Hepatocyte (in vitro differentiated cells): Measurements from ENCODE around the gene MT1F.

ENCODE experiments used
- EZH2 ChIP-seq: fragments of 200-600 bp; sonication (generic); IDR thresholded peaks from 2 replicates; pipeline ENCODE4 v1.6.1; 2016; ENCODE audit warnings: antibody characterized with exemption, mild to moderate bottlenecking, borderline replicate concordance
- EZH2phosphoT487 ChIP-seq: fragments of 200-600 bp; sonication (generic); IDR thresholded peaks from one replicate; pipeline ENCODE4 v1.6.1; 2018; ENCODE audit warnings: antibody characterized with exemption, mild to moderate bottlenecking, low read depth, moderate library complexity; ENCODE audit not compliant: unreplicated experiment, severe bottlenecking
- TF ChIP-seq, protein P1 (sequence below): fragments of 200-600 bp; sonication (generic); IDR thresholded peaks from 2 replicates; pipeline ENCODE4 v1.5.1; 2016; ENCODE audit warnings: antibody characterized with exemption, mild to moderate bottlenecking; ENCODE audit not compliant: poor library complexity

DNA sequence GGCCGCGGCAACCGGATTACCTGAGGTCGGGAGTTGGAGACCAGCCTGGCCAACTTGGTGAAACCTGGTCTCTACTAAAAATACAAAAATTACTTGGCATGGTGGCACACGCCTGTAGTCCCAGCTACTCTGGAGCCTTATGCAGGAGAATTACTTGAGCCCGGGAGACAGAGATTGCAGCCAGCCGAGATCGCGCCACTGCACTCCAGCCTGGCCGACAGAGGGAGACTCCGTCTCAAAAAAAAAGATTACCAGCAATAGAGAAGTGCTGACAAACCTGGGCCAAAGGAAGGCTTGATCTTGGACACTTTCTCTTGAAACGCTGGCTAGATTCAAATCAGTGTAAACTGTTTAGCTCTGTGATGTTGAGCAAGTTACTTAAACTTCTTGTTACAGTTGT is 16.2 kb downstream of the MT1F start:
- TF ChIP-seq, protein P1, sequence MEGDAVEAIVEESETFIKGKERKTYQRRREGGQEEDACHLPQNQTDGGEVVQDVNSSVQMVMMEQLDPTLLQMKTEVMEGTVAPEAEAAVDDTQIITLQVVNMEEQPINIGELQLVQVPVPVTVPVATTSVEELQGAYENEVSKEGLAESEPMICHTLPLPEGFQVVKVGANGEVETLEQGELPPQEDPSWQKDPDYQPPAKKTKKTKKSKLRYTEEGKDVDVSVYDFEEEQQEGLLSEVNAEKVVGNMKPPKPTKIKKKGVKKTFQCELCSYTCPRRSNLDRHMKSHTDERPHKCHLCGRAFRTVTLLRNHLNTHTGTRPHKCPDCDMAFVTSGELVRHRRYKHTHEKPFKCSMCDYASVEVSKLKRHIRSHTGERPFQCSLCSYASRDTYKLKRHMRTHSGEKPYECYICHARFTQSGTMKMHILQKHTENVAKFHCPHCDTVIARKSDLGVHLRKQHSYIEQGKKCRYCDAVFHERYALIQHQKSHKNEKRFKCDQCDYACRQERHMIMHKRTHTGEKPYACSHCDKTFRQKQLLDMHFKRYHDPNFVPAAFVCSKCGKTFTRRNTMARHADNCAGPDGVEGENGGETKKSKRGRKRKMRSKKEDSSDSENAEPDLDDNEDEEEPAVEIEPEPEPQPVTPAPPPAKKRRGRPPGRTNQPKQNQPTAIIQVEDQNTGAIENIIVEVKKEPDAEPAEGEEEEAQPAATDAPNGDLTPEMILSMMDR = peak; percentile 53
- TF ChIP-seq EZH2 (no peak), EZH2phosphoT487 (no peak)
